ENCODE results near the gene PLN. TPM values are rescaled to one million over a fixed set of nuclear protein-coding genes. Genes with fewer than 3 reads are reported as not detected.

PLN gene
- total RNA-seq, 4 donors from 2014 or later, result 11.0 to 13.6 (median 12.2) TPM

DNA sequence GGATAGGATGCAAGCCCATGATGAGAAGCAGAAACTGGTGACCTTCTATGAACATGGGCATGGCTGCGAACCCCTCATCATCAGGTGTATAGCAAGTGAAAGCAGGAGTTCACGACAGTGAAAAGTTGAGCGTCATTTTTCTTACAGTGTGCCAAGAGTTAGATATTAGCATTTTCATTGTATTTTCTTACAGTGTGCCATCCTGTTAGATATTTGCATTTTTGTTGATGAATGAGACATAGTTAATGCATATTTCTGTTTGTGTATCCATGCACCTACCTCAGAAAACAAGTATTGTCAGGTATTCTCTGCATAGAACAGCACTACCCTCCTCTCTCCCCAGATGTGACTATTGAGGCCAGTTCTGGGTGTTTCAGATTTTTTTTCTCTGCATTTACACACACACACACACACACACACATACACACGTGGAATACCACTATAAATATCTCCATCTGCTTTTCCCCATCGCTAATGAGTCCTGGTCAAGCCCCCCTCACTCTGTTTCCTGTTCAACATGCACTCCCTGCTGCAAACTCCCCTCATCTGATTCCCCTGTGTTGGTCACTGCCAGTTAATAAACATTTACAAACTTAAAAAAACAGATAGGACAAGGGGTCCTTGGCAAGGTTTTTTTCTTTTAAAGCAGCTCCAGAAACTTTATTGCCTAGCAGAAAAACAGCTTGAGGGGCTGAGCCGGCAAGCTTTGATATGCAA, 41.7 kb downstream of the PLN start:
- H3K4me1 ChIP-seq, result peaks cover 0 to 62% (median 3%) of the 10 kb centered on the region in 4 donors
- no peak for DNase-seq (ENCODE audit: low spot score in 2 of 2)
- H3K9me3 ChIP-seq, result no peaks in the 10 kb centered on the region
- no peaks in the 10 kb centered on the region for H3K27me3 ChIP-seq
- TF ChIP-seq, protein P1, sequence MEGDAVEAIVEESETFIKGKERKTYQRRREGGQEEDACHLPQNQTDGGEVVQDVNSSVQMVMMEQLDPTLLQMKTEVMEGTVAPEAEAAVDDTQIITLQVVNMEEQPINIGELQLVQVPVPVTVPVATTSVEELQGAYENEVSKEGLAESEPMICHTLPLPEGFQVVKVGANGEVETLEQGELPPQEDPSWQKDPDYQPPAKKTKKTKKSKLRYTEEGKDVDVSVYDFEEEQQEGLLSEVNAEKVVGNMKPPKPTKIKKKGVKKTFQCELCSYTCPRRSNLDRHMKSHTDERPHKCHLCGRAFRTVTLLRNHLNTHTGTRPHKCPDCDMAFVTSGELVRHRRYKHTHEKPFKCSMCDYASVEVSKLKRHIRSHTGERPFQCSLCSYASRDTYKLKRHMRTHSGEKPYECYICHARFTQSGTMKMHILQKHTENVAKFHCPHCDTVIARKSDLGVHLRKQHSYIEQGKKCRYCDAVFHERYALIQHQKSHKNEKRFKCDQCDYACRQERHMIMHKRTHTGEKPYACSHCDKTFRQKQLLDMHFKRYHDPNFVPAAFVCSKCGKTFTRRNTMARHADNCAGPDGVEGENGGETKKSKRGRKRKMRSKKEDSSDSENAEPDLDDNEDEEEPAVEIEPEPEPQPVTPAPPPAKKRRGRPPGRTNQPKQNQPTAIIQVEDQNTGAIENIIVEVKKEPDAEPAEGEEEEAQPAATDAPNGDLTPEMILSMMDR (IDR thresholded peaks at IDR 0.05), result no peak
- no peak for TF ChIP-seq EP300 (IDR thresholded peaks at IDR 0.05)
- no peak for TF ChIP-seq POLR2A (IDR thresholded peaks at IDR 0.05)
- H3K27ac ChIP-seq, result no peak overlapping the region
- no peak overlapping the region for H3K4me3 ChIP-seq
- WGBS, 2 donors, result 51 to 54% methylated on average over 6 of the region's 6 CpGs
- H3K36me3 ChIP-seq, result no peaks in the 10 kb centered on the region

DNA sequence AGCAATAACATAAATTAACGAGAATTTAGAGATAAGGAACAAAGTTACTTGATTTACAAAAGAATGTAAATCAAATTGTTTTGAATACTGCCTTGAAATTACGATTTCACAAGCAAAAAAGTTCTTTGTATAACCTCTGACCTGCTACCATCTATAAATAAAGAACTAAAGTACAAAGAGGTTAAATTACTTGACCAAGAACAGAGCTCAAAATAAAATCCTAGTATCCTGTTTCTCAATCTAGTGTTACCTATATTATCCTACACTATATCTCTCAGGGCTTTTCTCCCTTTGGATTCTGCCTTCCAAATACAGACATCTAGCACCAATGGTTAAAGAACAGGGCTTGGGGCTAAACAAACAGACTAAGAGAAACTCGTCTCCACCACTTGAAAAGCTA, 43.8 kb downstream of the PLN start:
- 44 to 53% methylated on average over 3 of the region's 3 CpGs for WGBS, 2 donors
- Histone ChIP-seq H3K36me3 (no peaks in the 10 kb centered on the region), H3K4me3 (no peak overlapping the region), H3K27me3 (no peaks in the 10 kb centered on the region), H3K9me3 (no peaks in the 10 kb centered on the region), H3K27ac (no peak overlapping the region), H3K4me1 (peaks cover 0 to 50% (median 3%) of the 10 kb centered on the region in 4 donors)
- DNase-seq (ENCODE audit: low spot score in 2 of 2), result no peak
- TF ChIP-seq EP300 (IDR thresholded peaks at IDR 0.05), result no peak
- no peak for TF ChIP-seq POLR2A (IDR thresholded peaks at IDR 0.05)
- TF ChIP-seq, protein P1 (IDR thresholded peaks at IDR 0.05), result no peak

DNA sequence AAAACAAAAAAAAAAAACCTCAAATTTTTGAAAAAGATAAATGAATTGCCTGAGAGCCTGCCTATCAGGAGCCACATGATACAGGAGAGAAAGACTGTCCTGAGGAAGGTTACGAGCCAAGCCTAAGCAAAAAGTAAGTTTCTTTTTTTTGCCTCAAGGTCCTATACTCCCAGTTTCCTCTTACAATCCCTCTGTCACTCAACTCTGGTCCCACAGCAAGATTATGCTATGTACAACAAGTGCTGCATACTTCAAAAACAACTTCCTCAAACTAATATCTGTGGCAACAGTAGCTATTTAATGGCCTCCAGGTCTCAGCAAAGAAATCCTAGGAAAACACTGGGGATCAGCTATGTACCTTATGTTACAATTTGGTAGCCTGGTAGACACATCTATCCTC, 46.8 kb downstream of the PLN start:
- Histone ChIP-seq H3K36me3 (no peaks in the 10 kb centered on the region), H3K9me3 (no peaks in the 10 kb centered on the region), H3K27ac (no peak overlapping the region), H3K27me3 (no peaks in the 10 kb centered on the region), H3K4me1 (peaks cover 0 to 39% (median 2%) of the 10 kb centered on the region in 4 donors), H3K4me3 (no peak overlapping the region)
- TF ChIP-seq, protein P1 (IDR thresholded peaks at IDR 0.05), result no peak
- TF ChIP-seq POLR2A (IDR thresholded peaks at IDR 0.05) (no peak), EP300 (IDR thresholded peaks at IDR 0.05) (no peak)
- DNase-seq (ENCODE audit: low spot score in 2 of 2), result no peak
- 92 to 94% methylated on average over 1 of the region's 1 CpG for WGBS, 2 donors

DNA sequence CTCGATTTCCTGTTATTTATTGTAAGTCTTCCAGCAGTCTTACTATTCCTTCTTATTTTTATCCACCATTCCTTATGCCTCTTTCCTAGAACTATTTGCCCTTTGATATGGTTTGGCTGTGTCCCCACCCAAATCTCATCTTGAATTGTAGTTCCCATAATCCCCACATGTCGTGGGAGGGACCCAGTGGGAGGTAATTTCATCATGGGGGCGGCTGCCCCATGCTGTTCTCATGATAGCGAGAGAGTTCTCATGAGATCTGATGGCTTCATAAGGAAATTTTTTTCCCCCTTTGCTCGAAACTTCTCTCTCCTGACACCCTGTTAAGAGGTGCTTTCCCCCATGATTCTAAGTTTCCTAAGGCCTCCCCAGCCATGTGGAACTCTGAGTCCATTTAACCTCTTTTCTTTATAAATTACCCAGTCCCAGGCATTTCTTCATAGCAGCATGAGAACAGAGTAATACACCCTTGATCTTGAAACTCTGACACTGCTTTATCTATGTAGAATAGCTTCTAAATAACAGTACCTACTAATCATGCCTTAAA, 48.8 kb downstream of the PLN start:
- no peak for DNase-seq (ENCODE audit: low spot score in 2 of 2)
- no peak overlapping the region for H3K27ac ChIP-seq
- peaks cover 0 to 20% (median 0%) of the 10 kb centered on the region in 4 donors for H3K4me1 ChIP-seq
- H3K9me3 ChIP-seq, result no peaks in the 10 kb centered on the region
- H3K27me3 ChIP-seq, result no peaks in the 10 kb centered on the region
- TF ChIP-seq, protein P1 (IDR thresholded peaks at IDR 0.05), result no peak
- TF ChIP-seq POLR2A (IDR thresholded peaks at IDR 0.05), result no peak
- no peak overlapping the region for H3K4me3 ChIP-seq
- 88% methylated on average over 5 of the region's 5 CpGs for WGBS, 2 donors
- H3K36me3 ChIP-seq, result no peaks in the 10 kb centered on the region

DNA sequence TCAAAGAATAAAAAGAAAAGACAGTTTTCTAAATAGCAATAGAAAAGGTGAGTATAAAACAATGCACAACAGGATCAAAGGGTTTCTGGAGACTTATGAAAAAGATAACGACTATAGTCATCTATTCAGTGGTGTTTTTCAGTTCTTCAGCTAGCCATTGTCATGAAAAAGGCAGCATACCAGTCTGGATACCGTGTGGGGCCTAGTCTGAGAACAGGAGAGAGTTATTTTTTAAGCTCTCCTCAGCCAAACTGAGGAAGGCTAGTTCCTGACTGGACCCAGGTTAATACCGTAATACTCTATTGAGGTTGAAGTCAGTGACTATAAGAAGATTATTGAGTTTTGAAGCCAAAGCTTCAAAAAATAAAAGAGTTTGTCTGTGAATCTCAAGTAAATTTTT, 49.5 kb downstream of the PLN start:
- H3K4me3 ChIP-seq, result no peak overlapping the region
- H3K27ac ChIP-seq, result no peak overlapping the region
- 49% methylated on average over 3 of the region's 3 CpGs for WGBS, 2 donors
- H3K36me3 ChIP-seq, result no peaks in the 10 kb centered on the region
- no peak for DNase-seq (ENCODE audit: low spot score in 2 of 2)
- H3K27me3 ChIP-seq, result no peaks in the 10 kb centered on the region
- TF ChIP-seq, protein P1 (IDR thresholded peaks at IDR 0.05), result no peak
- no peak for TF ChIP-seq POLR2A (IDR thresholded peaks at IDR 0.05)
- TF ChIP-seq EP300 (IDR thresholded peaks at IDR 0.05), result no peak
- H3K9me3 ChIP-seq, result no peaks in the 10 kb centered on the region
- H3K4me1 ChIP-seq, result peaks cover 0 to 13% (median 0%) of the 10 kb centered on the region in 4 donors

Measured in tibial nerve (tissue), 4 donors.